GM23338 (cell line): ENCODE data around the gene DDA1.

Experiments used
- CREB1 ChIP-seq: fragments of 250-450 bp; sonication (Bioruptor Pico); IDR thresholded peaks from 2 replicates; pipeline ENCODE4 v1.5.0; 2020; ENCODE audit warnings: low read depth, mild to moderate bottlenecking, moderate library complexity
- CTCF ChIP-seq, 2 experiments: fragments of 200-600 bp in 1 of 2; sonication (generic) in 1 of 2; conservative IDR thresholded peaks; 2 replicates each; pipeline versions ENCODE4 v1.5.1 to v1.6.1; 2016 to 2017; ENCODE audit warnings: antibody characterized with exemption in 2 of 2, low read depth in 2 of 2, mild to moderate bottlenecking in 2 of 2, moderate library complexity in 1 of 2
- ETS1 ChIP-seq: IDR thresholded peaks from 2 replicates; pipeline ENCODE4 v1.6.1; 2016; ENCODE audit warnings: antibody characterized with exemption
- EZH2 ChIP-seq: fragments of 200-600 bp; sonication (generic); IDR thresholded peaks from one replicate; pipeline ENCODE4 v1.8.0; 2017; ENCODE audit warnings: antibody characterized with exemption, mild to moderate bottlenecking, low read depth; ENCODE audit not compliant: unreplicated experiment
- EZH2phosphoT487 ChIP-seq: fragments of 200-600 bp; sonication (generic); IDR thresholded peaks from one replicate; pipeline ENCODE4 v1.8.1; 2018; ENCODE audit warnings: antibody characterized with exemption; ENCODE audit not compliant: unreplicated experiment
- JUNB ChIP-seq: IDR thresholded peaks from one replicate; pipeline ENCODE4 v1.6.1; 2016; ENCODE audit warnings: antibody characterized with exemption; ENCODE audit not compliant: unreplicated experiment
- NANOG ChIP-seq: IDR thresholded peaks from 2 replicates; pipeline ENCODE4 v1.6.1; 2016; ENCODE audit warnings: antibody characterized with exemption, borderline replicate concordance
- POLR2AphosphoS5 ChIP-seq: IDR thresholded peaks from 2 replicates; pipeline ENCODE4 v1.6.1; 2016; ENCODE audit warnings: antibody characterized with exemption, low read depth
- REST ChIP-seq: IDR thresholded peaks from one replicate; pipeline ENCODE4 v1.6.1; 2018; ENCODE audit warnings: antibody characterized with exemption; ENCODE audit not compliant: unreplicated experiment
- STAT1 ChIP-seq: IDR thresholded peaks from one replicate; pipeline ENCODE4 v1.6.1; 2016; ENCODE audit warnings: antibody characterized with exemption; ENCODE audit not compliant: unreplicated experiment
- ZNF114 ChIP-seq: fragments of 250-450 bp; sonication (Bioruptor Pico); IDR thresholded peaks from 2 replicates; pipeline ENCODE4 v1.5.0; 2020; ENCODE audit warnings: mild to moderate bottlenecking, moderate library complexity
- ZNF331 ChIP-seq: fragments of 250-450 bp; sonication (Bioruptor Pico); IDR thresholded peaks from 2 replicates; pipeline ENCODE4 v1.5.0; 2020; ENCODE audit warnings: low read depth, mild to moderate bottlenecking, moderate library complexity
- ZNF462 ChIP-seq: fragments of 250-450 bp; sonication (Bioruptor Pico); IDR thresholded peaks from 2 replicates; pipeline ENCODE4 v1.5.0; 2020; ENCODE audit warnings: mild to moderate bottlenecking, moderate library complexity

- TF ChIP-seq EZH2 (no peak), POLR2AphosphoS5 (no peak), CTCF (conservative IDR thresholded peaks at IDR 0.05; ENCODE audit: low read depth in 2 of 2) (no peak), CREB1 (CRISPR knock-in tag) (no peak), REST (no peak), JUNB (no peak), EZH2phosphoT487 (no peak), STAT1 (no peak), NANOG (no peak), ZNF114 (CRISPR knock-in tag) (no peak), ZNF331 (CRISPR knock-in tag) (no peak), ETS1 (no peak), ZNF462 (CRISPR knock-in tag) (no peak)
Measured at GRCh38 chr19:17358395-17358794, 49.0 kb downstream of the DDA1 start.
